Measurements from ENCODE around the gene CRYL1.

The CRYL1 gene

DNA sequence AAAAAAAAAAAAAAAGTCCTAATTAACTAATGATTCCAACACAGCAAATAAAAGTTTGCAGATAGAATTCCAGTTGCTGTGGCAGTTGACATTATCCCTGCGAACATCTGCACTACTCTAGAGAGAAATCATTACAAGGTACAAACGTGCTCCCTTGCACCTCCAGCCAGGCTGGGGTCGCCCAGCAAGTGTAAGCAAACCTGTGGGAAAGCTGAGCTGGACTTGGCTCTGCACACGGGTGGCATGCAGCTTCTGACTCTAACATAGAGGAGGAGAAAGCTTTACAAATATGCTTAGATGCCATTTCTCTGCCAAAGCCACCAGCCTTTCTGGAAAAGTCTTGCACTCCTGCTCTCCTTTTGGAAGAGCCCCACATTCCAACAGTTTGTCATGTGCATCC, 103.3 kb downstream of the CRYL1 start:
- DNase-seq (ENCODE audit: low read depth): no peak

- DNase-seq (ENCODE audit: low read depth): no peak
Observed at GRCh38 chr13:20420938-20421337, 104.7 kb downstream of the CRYL1 start.

GRCh38 chr13:20418953-20419352, 106.7 kb downstream of the CRYL1 start:
- DNase-seq (ENCODE audit: low read depth): no peak

DNA sequence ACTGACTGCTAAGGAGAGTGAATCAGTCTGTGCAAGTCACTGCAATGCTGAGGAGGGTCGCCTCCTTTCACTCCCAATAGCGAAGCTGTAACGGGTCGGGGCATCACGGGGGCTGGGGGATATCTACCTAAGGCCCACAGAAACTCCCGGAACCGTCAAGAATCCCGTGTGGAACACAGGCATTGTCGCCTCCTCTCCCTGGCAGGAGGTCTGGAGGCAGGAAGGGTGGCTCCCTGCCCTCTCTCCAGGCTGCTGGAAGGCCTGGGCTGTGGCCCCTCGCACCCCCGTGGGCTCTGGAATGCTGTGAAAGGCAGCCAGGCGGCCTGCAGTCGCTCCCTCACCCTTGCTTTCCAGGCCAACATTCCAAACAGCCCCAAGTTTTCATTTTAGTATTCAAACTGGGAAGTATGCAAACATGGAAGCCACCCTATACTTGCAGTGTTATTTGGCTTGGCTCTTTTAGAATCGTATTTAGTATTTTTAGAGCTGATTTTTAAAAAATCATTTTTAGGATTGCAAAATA, 109.4 kb downstream of the CRYL1 start:
- DNase-seq (ENCODE audit: low read depth): no peak

GRCh38 chr13:20415694-20416107, 110.0 kb downstream of the CRYL1 start:
- no peak for DNase-seq (ENCODE audit: low read depth)

- DNase-seq (ENCODE audit: low read depth): no peak
Observed at GRCh38 chr13:20415306-20415679, 110.4 kb downstream of the CRYL1 start.

- DNase-seq (ENCODE audit: low read depth): no peak
Observed at GRCh38 chr13:20414546-20415305, 110.9 kb downstream of the CRYL1 start.

DNA sequence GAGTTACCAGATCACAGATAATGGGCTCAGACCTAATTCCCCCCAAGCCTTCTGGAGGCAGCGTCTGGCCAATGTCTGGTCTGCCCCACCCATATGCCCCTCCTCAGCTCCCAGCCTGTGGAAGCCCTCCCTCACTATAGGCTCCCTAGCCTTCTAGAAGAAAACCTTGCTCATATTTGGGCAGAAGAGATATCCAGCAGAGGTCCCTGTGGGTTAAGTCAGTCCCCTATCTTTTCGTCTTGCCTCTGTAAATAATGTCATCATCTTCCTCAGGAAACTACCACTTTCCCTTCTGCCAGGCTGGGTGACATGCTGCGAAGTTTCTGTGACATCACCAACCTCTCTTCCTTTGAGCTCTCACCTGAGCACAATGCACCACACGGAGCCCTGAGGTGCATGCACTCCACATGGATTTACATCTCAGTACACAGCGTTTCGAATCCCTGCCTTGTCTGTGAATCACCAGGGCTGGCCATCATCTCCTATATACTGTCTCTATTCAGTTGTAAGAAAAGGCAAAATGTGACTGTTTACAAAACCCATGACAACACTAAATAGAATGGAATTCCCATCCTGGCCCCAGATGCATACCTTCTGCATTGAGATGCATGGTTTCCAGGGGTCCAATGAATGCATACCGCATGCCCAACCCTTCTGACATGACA, 112.8 kb downstream of the CRYL1 start:
- DNase-seq (ENCODE audit: low read depth): peak; percentile 81

GRCh38 chr13:20411638-20412342, 113.9 kb downstream of the CRYL1 start:
- DNase-seq (ENCODE audit: low read depth): no peak

DNA sequence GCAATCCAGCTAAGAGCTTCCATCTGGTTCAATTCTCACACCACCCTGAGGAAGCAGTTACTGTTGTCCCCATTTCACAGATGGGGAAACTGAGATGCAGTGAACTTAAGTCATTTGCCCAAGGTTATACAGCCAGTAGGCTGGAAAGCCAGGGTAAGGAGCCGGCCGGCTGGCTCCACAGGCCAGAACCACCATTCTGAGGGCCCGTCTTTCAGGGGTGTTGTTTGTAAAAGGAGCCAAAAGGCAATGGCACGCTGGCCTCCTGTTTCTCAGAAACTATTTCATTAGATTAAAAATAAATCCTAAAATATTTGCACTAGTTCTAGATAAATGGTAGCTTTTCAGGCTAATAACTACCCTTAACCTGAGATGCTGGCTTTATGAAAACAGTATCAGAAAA, 114.9 kb downstream of the CRYL1 start:
- no peak for DNase-seq (ENCODE audit: low read depth)

DNA sequence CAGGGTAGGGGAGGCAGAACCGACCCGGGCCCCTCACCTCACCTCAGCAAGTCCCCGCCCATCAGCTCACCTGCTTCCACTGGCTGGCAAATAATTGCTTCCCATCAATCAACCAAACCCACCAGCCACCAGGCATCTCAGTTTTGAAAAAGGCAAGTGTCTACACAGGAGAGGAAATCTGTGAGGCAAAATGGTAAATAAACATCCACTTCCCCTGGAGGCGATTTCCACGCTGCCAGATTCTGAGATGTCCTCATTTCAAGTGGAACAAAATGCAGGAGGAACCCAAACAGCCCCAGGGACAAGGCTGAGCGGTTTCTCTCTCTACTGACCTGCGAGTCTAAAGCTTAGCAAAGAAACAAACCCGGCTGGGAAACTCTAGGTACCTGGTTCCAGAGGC, 117.5 kb downstream of the CRYL1 start:
- DNase-seq (ENCODE audit: low read depth): no peak

- DNase-seq (ENCODE audit: low read depth): no peak
Observed at GRCh38 chr13:20407759-20408158, 117.9 kb downstream of the CRYL1 start.

DNA sequence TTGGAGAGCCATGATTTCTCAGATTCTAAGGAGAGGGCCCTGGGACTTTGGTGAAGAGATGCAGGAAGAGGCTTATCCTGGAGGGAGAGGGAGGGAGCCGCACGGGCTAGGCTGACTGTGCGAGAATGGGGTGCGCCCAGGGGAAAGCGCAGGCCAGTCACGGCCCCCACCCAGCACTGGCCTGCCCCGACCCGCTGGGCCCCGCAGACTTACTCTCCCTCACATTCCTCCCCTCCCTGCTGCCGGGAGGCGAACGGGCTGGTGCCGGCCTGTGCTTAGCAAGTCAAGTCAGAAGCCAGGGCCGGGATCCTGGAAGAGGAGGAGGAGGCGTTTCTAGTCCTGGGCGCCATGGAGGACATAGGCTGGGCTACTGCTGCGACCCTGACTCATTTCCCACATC, 120.0 kb downstream of the CRYL1 start:
- no peak for DNase-seq (ENCODE audit: low read depth)

DNA sequence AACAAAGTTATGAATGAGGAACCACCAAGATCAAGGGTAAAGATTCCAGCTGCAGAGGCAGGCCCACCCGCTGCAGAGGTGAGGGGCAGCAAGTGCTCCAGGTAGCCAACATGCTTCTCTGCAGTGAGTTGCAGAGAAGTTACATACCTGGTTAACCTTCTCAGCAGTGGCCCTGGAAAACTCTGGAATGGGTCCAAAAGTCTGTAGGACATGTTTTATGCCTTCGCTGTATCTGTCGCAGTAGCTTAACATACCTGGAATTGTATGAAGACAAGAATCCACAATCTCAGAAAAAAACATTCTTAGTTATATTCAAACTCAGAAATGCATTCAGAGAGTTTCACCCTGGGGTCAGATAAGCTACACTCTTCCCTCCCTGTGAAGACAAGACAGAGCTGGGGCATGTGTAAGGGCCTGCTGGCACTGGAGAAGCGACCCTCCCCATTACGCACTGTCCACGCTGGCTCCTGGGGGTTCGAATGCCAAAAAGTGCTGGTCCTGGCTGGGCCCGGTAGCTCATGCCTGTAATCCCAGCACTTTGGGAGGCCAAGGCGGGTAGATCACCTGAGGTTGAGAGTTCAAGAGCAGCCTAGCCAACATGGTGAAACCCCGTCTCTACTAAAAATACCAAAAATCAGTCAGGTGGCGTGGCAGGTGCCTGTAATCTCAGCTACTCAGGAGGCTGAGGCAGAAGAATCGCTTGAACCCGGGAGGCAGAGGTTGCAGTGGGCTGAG, 121.0 kb downstream of the CRYL1 start:
- no peak for DNase-seq (ENCODE audit: low read depth)

- no peak for DNase-seq (ENCODE audit: low read depth)
Observed at GRCh38 chr13:20403826-20404225, 121.8 kb downstream of the CRYL1 start.

DNA sequence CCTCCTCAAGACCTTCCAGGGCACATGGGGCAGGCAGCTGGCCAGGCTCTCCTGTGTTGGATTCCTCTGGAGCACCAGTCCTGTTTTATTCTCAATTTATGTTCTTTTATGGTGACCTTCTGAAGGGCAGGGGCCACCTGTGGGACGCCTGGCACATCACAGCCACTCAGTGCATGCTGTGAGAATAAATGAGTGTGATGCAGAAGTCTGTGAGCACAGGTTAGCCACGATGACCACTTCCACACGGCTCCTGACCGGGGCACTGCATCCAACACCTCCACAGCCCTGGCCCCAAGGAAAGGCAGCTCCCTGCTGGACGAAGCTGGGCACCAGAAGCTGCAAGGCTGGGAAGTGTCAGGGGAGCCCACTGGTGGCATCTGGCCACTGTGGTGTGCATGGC, 122.8 kb downstream of the CRYL1 start:
- no peak for DNase-seq (ENCODE audit: low read depth)

DNA sequence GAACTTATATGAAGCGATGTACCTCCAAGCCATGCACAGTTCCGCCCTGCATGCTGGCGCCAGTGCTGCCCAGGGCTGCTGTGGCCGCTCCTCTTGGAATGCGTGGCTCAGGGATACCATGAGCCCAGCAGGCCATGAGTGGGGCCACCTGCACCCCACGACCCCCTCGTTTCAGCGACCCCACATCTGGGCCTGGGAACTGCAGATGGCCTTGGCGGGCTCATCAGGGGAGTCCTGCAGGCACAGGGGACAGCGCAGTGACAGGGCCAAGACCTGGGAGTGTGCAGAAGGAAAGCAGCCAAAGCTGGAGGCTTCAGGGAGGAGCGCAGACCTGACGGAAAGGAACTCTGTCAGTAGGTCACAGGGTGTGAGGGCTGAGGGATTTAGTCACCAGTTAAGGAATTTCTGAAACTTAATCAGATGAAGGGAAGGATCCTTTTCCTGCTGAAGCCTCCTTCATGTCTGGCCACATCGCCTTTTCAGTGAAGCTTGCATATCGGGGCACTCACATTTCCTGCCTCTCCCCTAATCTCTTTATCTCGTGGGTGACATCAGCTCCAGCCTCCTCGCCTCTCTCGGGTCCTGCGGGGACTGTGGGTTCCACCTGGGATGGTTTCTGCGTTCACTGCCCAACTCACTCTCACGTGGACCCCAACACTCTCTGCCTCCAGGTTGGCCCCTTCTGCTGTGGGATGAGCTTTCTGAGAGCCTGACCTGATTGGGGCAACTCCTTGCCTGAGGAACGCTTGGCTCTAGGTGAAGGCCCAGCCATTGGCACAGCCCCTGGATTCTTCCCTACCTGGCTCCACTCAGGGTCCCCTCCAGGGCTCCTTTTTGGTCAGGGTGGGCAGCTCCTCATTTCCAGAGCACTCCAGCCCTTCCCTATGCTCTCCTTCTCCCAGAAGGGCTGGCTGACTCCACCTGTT, 123.5 kb downstream of the CRYL1 start:
- DNase-seq (ENCODE audit: low read depth): peak; percentile 88

- no peak for DNase-seq (ENCODE audit: low read depth)
Observed at GRCh38 chr13:20401531-20401930, 124.1 kb downstream of the CRYL1 start.

GRCh38 chr13:20400774-20401173, 124.9 kb downstream of the CRYL1 start:
- DNase-seq (ENCODE audit: low read depth): peak; percentile 86

DNA sequence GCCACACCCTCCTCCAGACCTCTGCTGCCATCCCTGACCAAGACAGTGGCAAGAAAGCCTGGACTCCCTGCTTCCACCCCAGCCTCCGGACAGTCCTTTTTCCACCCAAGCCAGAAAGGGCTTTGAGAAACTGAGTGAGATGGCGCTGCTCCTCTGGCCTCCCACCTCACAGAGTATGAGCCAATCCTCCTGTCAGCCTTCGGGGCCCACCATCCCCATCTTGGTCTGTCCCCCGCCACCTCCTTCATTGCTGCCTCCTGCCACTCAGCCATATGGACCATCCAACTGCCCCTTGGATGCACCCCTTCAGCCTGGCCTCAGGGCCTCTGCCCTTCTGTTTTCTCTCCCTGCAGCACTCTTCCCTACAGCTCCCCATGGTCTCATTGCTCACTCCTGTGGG, 125.7 kb downstream of the CRYL1 start:
- DNase-seq (ENCODE audit: low read depth): no peak

DNA sequence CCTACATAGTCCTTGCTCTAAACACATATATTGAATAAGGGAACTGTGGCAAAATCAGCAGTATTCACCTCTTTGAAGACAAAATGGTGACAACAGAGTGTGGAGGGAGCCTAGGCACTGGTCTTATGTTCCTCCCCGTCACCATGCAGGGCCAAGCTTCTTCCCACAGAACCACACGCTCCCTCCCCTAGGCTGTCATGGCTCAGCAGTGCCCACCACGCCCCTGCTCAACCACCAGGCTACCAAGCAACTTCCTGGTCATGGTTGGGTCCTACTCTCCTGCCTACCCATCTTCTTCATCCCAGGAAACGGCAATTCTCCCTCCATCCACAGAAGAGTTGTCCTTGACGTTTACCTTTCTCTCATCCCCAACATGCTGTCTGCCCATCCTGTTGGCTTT, 126.1 kb downstream of the CRYL1 start:
- no peak for DNase-seq (ENCODE audit: low read depth)
